LNCAP (cell line): ENCODE measurements around the gene SPDYE4.

Source experiments
- TF ChIP-seq, protein P1 (sequence below): fragments of 450-650 bp; IDR thresholded peaks from 2 replicates; pipeline ENCODE4 v1.5.1; 2017; ENCODE audit warnings: mild to moderate bottlenecking

The SPDYE4 gene

DNA sequence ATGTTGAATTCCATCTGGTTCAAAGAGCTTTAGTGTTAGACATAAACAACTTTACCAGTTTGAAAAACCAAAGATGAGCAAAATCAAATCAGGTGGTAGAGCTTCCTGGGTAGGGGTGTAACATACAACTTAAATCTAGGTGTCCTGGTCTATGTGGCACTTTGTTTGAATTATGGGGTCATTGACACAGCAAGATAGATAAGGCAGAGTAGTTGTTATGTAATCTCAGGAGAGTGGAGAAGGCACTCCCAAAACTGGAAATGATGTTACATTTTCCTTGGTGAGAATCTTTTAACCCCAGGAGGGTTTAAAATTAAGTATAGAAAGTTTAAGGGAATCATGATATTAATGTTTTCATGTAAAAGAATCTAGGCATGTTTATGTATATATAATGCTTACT is 45.6 kb downstream of the SPDYE4 start:
- TF ChIP-seq, protein P1, sequence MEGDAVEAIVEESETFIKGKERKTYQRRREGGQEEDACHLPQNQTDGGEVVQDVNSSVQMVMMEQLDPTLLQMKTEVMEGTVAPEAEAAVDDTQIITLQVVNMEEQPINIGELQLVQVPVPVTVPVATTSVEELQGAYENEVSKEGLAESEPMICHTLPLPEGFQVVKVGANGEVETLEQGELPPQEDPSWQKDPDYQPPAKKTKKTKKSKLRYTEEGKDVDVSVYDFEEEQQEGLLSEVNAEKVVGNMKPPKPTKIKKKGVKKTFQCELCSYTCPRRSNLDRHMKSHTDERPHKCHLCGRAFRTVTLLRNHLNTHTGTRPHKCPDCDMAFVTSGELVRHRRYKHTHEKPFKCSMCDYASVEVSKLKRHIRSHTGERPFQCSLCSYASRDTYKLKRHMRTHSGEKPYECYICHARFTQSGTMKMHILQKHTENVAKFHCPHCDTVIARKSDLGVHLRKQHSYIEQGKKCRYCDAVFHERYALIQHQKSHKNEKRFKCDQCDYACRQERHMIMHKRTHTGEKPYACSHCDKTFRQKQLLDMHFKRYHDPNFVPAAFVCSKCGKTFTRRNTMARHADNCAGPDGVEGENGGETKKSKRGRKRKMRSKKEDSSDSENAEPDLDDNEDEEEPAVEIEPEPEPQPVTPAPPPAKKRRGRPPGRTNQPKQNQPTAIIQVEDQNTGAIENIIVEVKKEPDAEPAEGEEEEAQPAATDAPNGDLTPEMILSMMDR: no peak

GRCh38 chr17:8711291-8711690 is 47.1 kb downstream of the SPDYE4 start:
- TF ChIP-seq, protein P1: no peak

DNA sequence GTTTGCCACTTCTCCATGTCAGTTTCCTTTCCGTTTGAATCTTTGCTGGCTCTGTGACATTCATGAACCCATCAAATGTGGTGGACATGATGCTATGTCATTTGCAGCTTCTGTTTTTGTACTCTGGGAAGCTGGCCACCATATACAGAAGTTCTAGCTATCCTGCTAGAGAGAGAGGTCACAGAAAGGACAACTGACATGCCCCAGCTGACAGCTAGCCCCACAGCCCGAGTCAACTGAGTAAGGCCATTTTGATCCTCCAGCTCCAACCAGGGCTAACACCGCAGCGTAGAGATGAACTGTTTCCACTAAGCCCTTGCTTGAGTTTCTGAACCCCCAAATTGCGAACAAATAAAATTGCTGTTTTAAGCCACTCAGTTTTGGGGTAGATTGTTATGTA is 47.5 kb downstream of the SPDYE4 start:
- TF ChIP-seq, protein P1: no peak

DNA sequence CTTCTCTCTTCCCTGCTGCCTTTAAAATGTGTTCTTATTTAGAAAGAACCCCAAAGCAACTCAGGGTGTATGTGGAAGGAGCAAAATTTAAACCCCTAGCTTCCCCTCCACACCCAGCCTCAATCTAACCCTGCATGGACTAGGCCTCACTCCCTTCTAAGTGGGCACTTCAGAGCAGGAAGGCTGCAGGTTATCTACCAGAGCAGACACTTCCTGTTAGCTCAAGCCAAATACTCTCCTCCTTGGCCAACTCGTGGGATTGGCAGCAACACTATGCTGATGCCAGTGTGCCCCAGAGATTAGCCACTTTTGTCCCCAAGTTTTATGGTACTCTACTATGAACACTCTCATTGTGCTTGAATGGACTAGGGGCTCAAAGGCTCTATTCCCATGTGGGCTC is 49.3 kb downstream of the SPDYE4 start:
- TF ChIP-seq, protein P1: no peak

- TF ChIP-seq, protein P1: no peak
Observed at GRCh38 chr17:8708025-8708461, 50.3 kb downstream of the SPDYE4 start.

- TF ChIP-seq, protein P1: no peak
Observed at GRCh38 chr17:8707332-8708024, 50.9 kb downstream of the SPDYE4 start.

- TF ChIP-seq, protein P1: no peak
Observed at GRCh38 chr17:8706431-8706830, 51.9 kb downstream of the SPDYE4 start.

GRCh38 chr17:8705427-8705826 is 52.9 kb downstream of the SPDYE4 start:
- TF ChIP-seq, protein P1: no peak
